ENCODE data around the gene MTHFD1.

The MTHFD1 gene

DNA sequence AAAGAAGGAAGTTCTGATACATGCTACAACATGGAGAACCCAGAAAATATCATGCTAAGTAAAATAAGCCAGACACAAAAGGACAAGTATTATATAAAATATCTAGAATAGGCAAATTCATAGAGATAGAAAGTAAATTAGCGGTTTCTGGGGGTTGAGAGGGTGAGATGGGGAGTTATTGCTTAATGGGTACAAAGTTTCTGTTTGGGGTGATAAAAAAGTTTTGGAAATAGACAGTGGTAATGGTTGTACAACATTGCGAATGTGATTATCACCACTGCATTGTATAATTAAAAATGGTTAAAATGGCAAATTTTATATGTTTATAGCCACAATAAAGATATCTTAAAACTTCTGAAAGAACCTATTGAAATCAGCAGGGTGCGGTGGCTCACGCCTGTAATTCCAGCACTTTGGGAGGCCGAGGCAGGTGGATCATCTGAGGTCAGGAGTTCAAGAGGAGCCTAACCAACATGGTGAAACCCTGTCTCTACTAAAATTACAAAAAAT, 100.5 kb downstream of the MTHFD1 start:
- TF ChIP-seq, protein P1, sequence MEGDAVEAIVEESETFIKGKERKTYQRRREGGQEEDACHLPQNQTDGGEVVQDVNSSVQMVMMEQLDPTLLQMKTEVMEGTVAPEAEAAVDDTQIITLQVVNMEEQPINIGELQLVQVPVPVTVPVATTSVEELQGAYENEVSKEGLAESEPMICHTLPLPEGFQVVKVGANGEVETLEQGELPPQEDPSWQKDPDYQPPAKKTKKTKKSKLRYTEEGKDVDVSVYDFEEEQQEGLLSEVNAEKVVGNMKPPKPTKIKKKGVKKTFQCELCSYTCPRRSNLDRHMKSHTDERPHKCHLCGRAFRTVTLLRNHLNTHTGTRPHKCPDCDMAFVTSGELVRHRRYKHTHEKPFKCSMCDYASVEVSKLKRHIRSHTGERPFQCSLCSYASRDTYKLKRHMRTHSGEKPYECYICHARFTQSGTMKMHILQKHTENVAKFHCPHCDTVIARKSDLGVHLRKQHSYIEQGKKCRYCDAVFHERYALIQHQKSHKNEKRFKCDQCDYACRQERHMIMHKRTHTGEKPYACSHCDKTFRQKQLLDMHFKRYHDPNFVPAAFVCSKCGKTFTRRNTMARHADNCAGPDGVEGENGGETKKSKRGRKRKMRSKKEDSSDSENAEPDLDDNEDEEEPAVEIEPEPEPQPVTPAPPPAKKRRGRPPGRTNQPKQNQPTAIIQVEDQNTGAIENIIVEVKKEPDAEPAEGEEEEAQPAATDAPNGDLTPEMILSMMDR (conservative IDR thresholded peaks at IDR 0.05; ENCODE audit: low read depth, low read length): no peak
- no peak for DNase-seq (ENCODE audit: low read depth)

DNA sequence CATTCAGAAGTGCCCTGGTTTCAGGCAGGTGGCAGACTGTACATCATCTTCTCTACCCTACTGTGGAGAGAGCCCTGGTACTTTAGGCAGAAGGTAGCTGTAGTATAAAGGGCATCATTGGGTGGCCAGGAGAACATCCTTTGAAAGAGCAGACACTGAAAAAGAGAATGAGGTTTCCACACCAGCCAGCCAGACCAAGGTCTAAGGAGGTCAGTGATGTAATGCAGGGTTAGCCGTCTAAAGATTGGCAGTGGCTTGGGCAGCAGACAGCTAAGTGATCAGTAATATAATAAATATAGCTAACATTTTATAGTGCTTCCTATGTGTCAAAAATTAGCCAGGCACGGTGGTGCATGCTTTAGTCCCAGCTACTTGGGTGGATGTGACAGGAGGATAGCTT, 103.5 kb downstream of the MTHFD1 start:
- no peak for DNase-seq (ENCODE audit: low read depth)
- TF ChIP-seq, protein P1 (conservative IDR thresholded peaks at IDR 0.05; ENCODE audit: low read depth, low read length): no peak
- no peak overlapping the region for H3K4me3 ChIP-seq (ENCODE audit: low read depth, low read length)

More for the DNA sequence above, 100.5 kb downstream of the MTHFD1 start:
- H3K4me3 ChIP-seq (ENCODE audit: low read depth, low read length): no peak overlapping the region

DNA sequence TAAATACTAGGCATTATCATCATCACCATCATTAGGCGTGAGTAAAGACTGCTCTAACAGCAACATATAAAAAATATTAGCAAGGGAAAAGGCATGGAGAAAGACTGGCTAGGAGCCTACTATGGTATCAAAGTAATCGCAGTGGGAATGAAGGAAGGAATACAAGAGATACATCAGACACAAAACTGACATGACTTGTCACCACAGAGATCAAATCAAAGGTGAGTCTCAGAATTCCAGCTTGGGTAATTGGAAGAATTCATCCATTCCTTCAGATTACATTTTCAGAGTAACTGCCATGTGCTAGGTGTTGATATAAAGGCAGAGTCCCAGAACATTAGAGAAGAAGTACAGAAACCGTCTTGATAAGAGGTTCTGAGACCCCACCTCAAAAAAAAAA, 105.3 kb downstream of the MTHFD1 start:
- H3K4me3 ChIP-seq (ENCODE audit: low read depth, low read length): no peak overlapping the region
- TF ChIP-seq, protein P1 (conservative IDR thresholded peaks at IDR 0.05; ENCODE audit: low read depth, low read length): no peak
- no peak for DNase-seq (ENCODE audit: low read depth)

DNA sequence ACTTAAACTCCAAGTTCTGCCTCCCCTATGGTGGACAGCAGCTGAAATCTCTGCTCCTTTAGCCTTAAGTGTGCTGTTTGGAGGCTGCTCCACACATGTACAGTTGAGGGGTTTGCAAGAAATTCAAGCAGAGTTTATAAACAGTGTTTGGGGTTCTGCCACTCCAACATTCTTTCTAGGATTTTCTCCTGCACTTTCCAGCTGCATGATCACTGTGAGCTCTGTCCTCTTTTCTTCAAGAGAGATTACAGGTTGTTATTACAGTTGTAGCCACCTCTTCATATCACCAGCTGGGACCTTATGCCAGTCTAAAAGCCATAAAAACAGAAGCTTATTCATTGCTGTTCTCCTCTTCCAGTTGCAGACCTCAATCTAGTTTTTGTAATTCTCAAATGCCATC, 107.1 kb downstream of the MTHFD1 start:
- TF ChIP-seq, protein P1 (conservative IDR thresholded peaks at IDR 0.05; ENCODE audit: low read depth, low read length): no peak
- DNase-seq (ENCODE audit: low read depth): no peak
- no peak overlapping the region for H3K4me3 ChIP-seq (ENCODE audit: low read depth, low read length)

DNA sequence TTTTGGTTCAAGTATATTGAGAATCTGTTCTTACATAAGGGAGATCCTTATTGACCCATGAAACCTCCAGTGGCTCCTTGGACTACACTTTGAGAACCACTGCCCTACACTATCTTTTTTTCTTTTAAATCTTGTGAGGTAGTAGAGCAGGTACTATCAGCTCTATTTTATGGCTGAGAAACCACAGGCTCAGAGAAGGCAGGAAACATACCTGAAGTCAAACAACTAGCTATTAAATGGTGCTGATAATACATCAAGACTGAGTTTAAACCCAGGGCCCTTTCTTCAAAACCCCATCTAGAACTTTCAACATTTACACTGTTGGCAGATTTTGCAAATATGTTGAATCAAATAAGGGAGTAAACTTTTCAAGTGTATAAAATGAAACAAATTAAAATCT, 108.6 kb downstream of the MTHFD1 start:
- TF ChIP-seq, protein P1 (conservative IDR thresholded peaks at IDR 0.05; ENCODE audit: low read depth, low read length): no peak
- no peak for DNase-seq (ENCODE audit: low read depth)
- H3K4me3 ChIP-seq (ENCODE audit: low read depth, low read length): no peak overlapping the region

DNA sequence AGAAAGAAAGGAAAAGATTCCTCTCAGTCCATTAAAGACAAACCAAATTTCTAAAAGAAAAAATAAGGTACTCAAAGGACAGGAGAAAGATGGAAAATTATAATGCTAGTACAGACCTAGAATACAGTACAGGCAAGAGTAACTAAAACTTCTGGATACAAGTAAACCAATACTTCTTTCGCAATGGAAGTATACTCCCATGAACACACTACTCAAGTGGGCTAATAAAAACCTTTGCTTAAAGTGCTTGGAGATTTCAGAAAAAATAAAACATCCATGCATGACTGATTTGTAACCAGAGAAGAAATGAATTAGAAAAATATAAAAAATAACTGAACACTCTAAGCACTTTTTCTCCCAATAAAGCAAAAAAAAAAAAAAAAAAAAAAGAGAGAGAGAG, 111.9 kb downstream of the MTHFD1 start:
- TF ChIP-seq, protein P1 (conservative IDR thresholded peaks at IDR 0.05; ENCODE audit: low read depth, low read length): no peak
- DNase-seq (ENCODE audit: low read depth): peak; percentile 33
- H3K4me3 ChIP-seq (ENCODE audit: low read depth, low read length): no peak overlapping the region

DNA sequence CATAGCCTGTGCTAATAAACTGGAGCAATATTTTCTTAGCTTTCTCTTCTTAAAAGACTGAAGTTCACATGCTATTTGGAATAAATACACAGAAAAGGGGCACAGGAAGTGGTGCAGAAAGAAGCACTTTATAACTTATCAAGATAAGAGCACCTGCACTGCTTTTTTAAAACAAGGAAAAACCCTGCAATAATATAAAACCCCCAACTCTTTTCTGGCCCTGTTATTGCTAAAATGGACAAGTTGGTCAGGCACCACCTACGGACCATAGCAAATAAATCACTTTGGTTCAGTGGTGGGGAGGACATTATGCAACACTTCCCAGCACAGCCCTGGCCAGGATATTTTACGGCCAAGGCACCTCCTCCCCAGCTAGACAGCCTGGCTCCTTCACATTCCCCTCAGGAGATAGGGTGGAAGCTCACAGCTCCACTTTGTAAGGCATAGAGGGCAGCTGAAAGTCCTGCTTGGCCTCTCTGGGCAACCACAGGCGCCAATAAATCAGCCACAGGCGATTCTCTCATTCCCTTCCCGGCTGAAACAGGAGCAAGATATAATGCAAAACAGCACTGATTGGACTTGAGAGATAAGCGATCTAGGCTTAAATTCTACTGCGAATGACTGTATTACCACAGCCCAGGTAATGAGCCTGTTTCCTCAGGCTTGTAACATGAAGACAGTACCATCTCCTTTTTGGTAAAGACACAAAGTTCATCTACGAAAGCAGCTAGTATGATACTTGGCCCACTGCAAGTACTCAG, 113.4 kb downstream of the MTHFD1 start:
- DNase-seq (ENCODE audit: low read depth): peak; percentile 79
- peak overlapping the region; percentile 23 for H3K4me3 ChIP-seq (ENCODE audit: low read depth, low read length)
- TF ChIP-seq, protein P1 (conservative IDR thresholded peaks at IDR 0.05; ENCODE audit: low read depth, low read length): peak; percentile 31
